HG03139 (cell line): ENCODE measurements around the gene KAT6B.

ENCODE experiments used
- ATAC-seq: cut with Tn5 transposase; IDR thresholded peaks from one replicate; pipeline ENCODE4 v1.9.1; 2021; ENCODE audit not compliant: unreplicated experiment

The KAT6B gene

DNA sequence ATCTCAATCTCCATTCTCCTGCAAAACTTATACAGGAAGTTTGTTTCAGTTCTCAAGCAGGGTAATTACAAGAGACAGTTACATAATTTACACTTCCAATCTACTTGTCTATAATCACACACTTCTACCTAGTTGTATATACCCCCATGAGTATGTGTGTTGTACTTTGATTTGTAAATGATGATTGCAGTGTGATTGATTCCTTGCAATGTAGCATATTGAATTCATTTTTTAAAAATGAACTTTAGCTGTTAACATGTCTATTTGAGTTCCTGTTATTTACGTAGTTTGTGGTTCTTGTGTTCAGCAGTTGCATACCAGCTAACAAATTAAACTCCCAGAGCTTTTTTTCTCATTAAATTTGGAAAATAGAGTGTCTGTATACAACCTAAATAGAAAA, 182.6 kb downstream of the KAT6B start:
- ATAC-seq, result no peak

DNA sequence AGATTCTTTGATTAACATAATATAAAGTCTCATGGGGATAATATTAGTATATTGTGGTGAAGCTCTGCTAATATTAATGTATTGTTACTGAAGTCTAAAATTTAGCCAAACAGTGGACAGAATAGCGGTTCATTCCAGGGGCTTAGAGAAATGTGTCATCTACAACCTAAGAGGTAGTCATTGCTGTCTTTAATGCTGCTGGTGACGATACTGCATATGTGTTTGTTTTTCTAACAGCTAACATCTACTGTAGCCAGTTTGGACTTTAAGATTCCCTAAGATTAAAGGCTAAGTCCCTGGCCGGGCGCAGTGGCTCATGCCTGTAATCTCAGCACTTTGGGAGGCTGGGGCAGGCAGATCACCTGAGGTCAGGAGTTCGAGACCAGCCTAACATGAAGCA, 183.0 kb downstream of the KAT6B start:
- no peak for ATAC-seq

DNA sequence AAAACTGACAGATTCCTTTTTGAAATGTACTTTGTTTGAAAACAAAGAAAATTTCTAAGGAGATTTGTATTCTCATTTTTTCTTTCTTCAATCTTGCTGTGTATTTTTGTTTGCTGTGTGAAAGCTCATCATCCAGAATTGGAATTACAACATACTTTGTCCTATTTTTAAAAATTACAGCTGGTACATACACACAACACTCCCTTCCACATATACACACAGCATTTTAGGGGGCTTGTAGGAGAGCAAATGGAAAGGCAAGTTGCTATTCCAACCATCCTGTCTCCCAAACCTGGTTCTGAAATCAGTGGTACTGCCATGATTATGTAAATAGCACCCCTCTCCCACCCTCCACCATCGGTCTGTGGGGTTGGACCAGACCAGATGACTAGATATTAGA, 184.0 kb downstream of the KAT6B start:
- ATAC-seq, result no peak

DNA sequence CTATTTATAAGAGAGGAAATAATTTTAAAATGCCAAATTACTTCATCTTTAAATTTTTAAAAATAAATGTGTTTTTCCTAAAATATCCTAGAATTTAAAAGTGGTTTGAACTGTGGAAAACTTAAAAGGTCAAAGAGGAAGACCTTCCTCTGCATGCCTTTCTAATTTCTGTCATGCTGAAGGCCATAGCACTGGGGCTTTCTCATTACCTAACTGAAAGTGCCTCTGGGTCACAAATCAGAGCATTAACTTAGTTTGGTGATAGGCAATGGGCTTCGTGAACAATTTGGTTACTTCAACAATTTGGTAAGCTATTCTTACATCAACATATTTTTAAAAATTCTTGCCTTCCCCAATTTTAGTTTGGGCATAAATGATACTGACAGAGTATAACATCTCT, 184.8 kb downstream of the KAT6B start:
- ATAC-seq, result no peak

DNA sequence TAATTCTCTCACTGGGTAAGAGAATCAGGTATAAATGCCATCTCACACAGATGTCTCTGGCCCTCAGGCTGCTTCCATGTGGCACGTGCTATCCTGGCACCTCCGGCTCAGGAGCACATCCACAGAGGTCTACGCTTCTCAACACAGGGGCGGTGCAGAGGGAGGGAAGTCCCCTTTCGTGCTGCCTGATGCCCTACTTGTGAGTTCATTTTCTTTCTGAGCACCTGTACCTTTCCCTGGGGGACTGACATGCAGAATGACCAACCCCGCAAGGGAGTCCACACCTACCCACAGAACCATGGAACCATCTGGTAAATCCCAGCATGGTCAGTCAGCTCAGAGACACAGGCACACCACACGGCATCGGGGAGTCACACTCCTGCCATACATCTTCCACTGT, 186.1 kb downstream of the KAT6B start:
- ATAC-seq, result no peak

DNA sequence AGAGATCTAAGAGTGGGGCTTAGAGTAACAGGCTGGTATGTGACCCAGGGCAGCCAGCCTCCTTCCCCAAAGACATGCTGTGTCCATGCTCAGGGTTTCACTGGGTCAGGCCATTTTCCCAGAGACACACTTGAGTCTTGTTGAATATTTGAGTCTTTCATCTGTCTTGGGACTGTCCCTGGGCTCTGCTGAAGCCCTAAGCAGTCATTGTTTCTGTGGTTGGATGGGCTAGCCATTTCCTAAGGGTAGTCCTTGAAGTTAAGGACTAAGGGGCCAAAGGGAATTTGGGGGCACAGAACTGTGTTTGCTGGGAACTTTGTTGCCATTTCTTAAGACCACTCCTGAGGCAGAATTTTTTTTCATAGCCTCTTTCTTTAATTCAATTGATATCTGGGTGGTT, 186.6 kb downstream of the KAT6B start:
- ATAC-seq, result no peak

DNA sequence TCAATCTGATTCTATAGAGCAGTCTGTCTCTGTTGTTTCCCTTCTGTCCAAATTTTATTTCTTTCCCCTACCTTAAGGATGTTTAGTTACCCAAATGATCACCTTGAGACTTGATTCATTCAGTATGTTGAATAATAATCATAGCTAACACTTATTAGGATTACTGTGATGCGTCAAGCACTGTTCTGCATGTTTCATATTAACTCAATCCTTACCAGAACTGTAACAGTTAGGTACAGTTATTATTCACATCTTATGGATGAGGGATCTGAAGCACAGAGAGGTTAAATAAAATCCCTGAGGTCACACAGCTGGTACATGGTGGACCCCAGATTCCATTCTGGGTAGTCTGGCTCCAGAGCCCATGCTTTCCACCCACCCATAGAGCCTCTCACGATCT, 187.1 kb downstream of the KAT6B start:
- ATAC-seq, result no peak

DNA sequence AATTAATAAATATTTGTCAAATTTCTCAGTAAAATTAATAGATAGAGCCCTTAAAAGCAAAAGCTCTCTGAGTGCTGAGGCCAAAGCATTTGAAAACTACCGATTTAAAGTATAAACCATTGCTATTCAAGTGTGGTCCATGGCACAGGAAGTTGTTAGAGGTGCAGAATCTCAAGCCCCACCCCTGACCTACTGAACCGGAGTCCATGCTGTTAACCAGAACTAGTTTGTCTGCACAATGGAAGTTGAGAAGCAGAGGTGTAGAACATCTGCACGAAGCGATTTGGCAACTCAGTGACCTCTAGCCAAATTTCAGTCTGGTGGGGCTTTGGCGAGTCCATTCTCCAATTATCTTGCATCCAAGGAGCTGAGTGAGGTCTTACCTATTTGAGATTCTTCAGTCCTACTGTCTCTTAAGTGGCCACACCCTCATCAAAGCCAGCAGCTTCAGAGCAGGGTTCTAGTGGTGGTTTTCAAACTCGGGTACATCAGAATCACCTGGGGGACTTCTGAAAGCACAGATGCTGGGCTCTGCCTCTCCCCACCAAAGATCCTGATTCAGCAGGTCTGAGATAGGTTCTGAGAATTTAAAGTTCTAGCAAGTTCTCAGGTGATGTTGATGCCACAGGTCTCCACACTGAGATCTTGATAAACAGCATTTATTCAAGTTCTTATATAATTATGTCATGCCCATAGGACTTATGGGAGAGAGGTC, 188.3 kb downstream of the KAT6B start:
- ATAC-seq, result no peak

DNA sequence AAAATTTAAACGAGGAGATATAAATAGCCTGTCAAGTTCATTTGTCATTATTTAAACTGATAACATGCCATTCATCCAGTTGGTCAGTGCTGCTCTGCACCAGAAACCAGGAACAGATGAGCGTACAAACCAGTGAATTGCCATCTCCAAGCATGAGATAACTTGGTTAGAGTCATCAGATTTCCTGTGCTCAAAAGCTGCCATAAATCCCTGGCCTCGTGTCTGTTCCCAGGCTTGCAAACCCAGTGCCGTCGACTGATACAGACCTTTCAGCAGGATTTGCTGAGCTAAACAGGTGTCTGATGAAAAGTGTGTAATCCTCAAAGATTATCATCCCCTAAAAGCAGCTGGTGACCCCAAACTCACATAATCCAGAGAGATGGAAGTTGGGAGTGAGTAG, 189.0 kb downstream of the KAT6B start:
- ATAC-seq, result no peak

DNA sequence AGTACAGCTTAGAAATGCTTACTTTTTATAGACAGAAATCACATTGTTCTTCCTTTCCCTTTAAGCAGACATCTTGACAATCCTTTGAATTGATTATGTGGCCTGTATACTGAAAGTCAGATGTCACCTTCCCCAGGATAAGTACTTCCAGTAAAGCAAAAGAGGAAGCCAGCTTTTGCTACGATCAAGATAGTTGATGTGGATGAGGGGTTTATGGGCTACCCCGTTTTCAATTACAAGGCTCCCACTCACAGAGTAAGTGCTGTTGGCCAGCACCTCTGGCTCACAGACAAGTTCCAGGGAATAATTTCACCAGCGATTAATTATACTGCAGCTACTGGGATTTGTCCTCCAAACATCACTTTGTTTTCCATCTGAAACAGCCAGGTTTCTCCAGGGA, 189.9 kb downstream of the KAT6B start:
- ATAC-seq, result no peak

DNA sequence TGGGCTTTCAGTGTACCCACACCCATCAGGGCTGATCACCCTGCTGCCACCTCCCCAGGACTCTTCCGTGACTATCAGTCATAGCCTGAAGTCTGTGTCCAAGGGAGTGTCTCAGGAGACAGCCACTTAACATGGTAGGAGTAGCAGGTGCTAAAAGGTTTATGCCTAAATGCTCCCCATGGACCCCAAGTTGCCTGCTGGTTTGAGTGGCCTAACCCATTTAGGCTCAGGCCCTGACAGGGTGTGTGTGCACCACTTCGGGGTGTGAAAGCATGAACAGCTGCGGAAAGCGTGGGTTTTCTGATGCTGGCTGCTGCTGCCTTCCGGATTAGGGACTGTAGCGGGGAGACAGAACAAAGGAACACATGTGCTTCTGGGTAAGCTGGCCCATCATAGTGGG, 191.9 kb downstream of the KAT6B start:
- no peak for ATAC-seq

DNA sequence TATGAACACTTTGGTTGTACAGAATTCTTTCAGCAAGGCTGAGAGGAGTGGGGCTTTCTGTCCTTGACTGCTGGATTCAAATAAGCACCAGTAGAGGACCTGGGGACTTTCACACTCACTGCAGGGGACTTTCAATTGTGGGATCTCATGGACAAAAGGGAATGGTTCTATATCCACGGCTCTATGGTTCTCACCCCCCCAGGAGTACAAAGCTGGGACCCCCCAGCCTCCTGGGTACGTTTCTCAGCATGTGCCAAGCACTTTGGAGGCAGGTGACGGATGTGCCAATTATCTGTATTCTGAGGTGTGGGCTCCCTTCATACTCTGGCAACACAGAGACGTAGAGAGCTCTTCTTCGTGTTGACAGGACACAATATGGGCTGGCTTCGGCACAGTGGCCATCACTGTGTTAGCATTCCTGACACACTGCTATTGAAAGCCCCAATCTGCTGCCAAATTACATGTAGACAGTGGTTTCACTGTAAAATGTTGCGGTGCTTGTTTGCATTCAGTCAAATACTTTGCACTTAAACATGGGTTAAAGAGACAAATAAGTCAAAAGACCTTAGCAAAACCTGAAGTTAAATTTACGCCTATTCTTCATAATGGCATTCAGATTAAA, 192.4 kb downstream of the KAT6B start:
- ATAC-seq, result no peak

DNA sequence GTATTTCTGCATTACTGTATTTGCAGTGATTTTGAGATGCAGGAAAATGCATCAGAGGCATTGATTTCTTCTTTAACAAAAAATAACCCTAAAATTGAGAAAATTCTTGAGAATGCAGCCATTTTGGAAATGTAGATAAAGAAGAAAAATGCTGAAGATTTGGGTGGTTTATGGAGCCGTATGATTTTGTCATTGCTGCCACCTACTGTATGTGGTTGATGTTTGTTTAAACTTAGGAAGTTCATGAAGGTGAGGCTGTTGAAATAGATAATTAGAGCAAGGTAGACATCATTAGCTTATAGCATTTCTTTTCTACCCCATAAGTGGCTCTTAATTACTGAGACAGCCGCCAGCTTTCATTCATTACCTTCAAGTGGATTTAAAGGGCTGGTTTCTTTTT, 193.0 kb downstream of the KAT6B start:
- ATAC-seq, result no peak

DNA sequence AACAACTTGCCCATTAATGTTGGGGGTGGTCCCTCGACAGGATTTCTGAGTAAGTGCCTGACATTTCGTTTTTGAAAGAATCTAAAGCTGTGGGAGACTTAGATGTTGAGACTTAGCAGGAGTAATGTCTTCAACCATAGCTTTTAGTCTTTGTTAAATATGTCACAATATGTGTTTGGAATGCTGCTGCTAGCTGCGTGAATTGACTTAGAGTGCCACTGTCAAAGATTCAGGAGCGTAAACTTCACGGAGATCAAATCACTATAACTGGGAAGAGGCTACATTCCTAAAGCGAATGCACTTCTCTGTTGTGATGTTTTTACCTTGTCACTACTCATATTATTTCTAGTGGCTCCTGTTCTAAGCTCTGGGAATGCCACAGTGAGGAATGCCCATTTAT, 193.8 kb downstream of the KAT6B start:
- ATAC-seq, result no peak

DNA sequence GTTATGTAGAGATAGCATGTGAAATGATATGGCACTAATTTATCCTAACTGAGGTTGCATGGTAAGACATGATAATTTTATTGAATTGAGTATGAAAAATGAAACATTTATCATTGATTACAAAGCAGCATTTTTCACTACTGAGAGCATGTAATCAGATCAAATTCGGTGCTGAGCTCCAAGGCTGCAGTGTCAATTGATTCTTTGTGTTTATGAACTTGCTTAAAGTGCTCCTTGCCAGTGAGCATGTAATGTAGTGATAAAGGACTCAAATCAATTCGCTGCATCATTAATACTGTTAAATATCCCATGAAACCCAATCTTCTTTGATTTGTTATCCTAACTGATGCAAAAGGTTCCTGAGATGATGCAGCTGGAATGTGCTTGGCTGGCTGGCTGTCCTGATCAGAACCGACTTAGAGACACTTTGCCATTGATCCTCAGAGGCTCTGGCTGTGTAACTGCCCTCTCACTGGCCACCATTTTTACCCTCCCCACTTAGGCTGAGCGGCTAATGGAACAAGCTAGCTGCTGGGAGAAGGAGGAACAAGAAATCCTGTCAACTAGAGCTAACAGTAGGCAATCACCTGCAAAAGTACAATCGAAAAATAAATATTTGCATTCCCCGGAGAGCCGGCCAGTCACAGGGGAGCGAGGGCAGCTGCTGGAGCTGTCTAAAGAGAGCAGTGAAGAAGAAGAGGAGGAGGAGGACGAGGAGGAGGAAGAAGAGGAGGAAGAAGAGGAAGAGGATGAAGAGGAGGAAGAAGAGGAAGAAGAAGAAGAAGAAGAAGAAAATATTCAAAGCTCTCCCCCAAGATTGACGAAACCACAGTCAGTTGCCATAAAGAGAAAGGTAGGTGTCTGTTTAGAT, 195.2 kb downstream of the KAT6B start:
- no peak for ATAC-seq

DNA sequence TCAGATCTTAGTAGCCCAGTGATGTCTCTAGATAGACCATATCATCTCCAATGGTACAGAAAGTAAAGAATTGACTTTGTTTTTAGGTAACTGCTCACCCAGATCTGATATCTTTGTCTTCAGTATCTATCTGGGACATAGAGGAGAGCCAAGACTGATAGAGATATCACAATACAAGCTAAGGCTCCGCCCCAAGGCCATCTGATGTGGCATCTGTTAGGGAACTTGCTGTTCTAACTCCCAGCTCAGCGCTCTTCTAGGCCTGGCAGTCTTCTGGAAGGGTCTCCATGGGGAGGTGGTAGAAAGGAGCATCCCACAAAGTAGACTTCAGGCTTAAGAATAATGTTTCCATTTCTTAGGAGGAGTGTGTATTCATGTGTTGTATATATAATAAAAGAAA, 196.7 kb downstream of the KAT6B start:
- no peak for ATAC-seq

DNA sequence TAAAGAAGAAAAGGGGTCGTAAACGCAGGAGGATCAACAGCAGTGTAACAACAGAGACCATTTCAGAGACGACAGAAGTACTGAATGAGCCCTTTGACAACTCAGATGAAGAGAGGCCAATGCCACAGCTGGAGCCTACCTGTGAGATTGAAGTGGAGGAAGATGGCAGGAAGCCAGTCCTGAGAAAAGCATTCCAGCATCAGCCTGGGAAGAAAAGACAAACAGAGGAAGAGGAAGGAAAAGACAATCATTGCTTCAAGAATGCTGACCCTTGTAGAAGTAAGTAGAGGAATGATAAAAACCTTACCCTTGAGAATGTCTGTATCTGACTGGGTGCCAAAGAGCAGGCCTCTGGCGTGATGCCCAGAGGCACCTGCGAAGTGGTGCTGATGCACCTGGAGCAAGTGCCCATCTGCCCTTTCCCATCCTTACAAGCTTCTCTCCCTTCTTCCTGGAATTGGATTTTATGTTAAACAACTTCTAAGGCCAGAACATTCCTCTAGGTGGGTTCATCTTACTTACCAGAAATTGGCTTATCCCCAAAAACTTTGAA, 198.6 kb downstream of the KAT6B start:
- ATAC-seq, result no peak

DNA sequence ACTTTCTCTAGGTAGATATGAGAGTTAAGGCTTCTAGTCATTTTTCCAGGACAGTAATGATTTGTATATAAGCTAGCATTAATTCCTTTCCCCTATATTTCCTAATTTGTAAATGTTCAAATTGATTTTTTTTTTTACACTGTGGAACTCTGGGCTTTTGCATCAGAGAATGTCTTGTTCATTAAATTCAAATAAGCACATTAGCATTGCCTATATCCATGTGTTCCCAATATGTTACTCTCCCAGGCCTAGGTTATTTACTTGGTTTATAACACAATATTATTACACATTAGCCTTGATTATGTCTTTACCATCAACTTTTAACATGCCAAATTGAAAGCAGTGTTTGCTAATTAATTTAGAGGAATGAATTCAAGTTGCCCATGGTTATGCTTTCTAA, 201.6 kb downstream of the KAT6B start:
- no peak for ATAC-seq

DNA sequence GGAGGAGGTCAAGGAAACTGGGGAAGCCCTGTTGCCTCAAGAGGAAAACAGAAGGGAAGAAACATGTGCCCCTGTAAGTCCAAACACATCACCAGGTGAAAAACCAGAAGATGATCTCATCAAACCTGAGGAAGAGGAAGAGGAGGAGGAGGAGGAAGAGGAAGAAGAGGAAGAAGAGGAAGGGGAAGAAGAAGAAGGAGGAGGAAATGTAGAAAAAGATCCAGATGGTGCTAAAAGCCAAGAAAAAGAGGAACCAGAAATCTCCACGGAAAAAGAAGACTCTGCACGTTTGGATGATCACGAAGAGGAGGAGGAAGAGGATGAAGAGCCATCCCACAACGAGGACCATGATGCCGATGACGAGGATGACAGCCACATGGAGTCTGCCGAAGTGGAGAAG, 202.3 kb downstream of the KAT6B start:
- ATAC-seq, result no peak

DNA sequence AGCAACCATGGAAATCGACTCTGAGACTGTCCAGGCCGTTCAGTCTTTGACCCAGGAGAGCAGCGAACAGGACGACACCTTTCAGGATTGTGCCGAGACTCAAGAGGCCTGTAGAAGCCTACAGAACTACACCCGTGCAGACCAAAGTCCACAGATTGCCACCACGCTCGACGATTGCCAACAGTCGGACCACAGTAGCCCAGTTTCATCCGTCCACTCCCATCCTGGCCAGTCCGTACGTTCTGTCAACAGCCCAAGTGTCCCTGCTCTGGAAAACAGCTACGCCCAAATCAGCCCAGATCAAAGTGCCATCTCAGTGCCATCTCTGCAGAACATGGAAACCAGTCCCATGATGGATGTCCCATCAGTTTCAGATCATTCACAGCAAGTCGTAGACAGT, 203.0 kb downstream of the KAT6B start:
- ATAC-seq, result no peak

DNA sequence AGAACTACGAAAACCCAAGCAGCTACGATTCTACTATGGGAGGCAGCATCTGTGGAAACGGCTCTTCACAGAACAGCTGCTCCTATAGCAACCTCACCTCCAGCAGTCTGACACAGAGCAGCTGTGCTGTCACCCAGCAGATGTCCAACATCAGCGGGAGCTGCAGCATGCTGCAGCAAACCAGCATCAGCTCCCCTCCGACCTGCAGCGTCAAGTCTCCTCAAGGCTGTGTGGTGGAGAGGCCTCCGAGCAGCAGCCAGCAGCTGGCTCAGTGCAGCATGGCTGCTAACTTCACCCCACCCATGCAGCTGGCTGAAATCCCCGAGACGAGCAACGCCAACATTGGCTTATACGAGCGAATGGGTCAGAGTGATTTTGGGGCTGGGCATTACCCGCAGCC, 203.5 kb downstream of the KAT6B start:
- no peak for ATAC-seq

DNA sequence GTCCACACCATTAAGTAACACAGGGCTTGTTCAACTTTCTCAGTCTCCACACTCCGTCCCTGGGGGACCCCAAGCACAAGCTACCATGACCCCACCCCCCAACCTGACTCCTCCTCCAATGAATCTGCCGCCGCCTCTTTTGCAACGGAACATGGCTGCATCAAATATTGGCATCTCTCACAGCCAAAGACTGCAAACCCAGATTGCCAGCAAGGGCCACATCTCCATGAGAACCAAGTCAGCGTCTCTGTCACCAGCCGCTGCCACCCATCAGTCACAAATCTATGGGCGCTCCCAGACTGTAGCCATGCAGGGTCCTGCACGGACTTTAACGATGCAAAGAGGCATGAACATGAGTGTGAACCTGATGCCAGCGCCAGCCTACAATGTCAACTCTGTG, 204.0 kb downstream of the KAT6B start:
- no peak for ATAC-seq
